ENCODE measurements around the gene DNER. TPM values are rescaled to one million over a fixed set of nuclear protein-coding genes. Genes with fewer than 3 reads are reported as not detected.

DNER gene
- total RNA-seq, 1 donor = 0.72 TPM

DNA sequence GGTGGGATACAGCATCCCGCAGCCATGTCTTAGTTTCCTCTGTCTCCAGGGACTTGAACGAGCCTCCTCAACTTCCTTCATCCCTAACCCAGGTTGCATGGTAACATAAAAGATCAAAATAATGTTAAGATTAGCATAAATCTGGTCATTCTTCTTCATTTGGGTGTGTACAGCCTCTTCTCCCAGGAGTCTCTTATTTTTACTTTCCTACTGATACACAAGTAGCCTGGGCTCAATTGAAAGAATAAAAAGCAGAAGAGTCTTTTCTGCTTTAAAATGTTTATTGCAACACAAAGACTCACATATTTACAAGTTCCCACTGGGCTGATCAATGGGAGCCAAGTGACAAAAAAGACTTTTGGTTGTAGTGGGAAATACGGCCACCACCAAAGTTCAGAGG lies 305.4 kb downstream of the DNER start:
- no peak for DNase-seq (ENCODE audit: low read depth)
- H3K4me3 ChIP-seq (ENCODE audit: low read depth, low read length) = no peak overlapping the region
- no peak for TF ChIP-seq CTCF (IDR thresholded peaks at IDR 0.05; ENCODE audit: insufficient read depth, low read length)

DNA sequence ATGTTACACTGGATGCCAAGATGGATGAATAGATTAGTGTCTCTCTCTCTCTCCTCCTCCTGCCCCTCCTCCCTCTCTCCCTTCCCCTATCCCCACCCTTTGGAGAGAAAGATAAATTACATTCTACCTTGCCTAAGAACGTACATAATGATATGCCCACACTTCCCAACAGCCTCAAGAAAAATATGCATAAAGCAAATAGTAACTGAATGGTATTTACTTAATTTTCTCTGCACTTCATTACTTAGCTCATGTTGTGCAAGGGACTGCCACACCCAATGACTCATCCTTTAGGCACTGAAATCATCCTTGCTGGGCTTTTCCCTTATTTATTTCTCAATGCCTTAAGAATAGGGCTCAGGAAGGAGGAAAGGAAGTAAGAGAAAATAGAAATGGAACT lies 306.0 kb downstream of the DNER start:
- TF ChIP-seq CTCF (IDR thresholded peaks at IDR 0.05; ENCODE audit: insufficient read depth, low read length) = no peak
- H3K4me3 ChIP-seq (ENCODE audit: low read depth, low read length) = no peak overlapping the region
- DNase-seq (ENCODE audit: low read depth) = peak; percentile 96

DNA sequence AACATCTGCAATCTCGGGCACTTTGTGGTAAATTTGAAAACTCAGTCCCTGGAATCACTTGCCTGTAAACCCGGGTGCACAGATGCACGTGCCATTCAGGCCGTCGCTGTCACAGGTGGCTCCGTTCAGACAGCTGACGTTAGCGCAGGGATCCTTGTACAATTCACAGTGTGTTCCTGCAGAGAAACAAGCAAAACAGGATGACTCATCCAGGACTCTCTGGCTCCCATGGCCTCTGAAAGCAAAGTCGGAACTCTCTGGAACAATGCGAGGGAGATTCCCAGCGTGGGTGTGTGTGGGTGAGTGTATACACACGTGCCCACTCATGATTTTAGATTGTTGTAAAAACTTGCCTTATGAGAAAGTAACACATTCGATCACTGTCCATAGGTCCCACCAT lies 307.2 kb downstream of the DNER start:
- no peak for TF ChIP-seq CTCF (IDR thresholded peaks at IDR 0.05; ENCODE audit: insufficient read depth, low read length)
- DNase-seq (ENCODE audit: low read depth) = peak; percentile 93
- no peak overlapping the region for H3K4me3 ChIP-seq (ENCODE audit: low read depth, low read length)

GRCh38 chr2:229405796-229406195 lies 308.6 kb downstream of the DNER start:
- no peak for DNase-seq (ENCODE audit: low read depth)
- no peak overlapping the region for H3K4me3 ChIP-seq (ENCODE audit: low read depth, low read length)
- TF ChIP-seq CTCF (IDR thresholded peaks at IDR 0.05; ENCODE audit: insufficient read depth, low read length) = no peak

DNA sequence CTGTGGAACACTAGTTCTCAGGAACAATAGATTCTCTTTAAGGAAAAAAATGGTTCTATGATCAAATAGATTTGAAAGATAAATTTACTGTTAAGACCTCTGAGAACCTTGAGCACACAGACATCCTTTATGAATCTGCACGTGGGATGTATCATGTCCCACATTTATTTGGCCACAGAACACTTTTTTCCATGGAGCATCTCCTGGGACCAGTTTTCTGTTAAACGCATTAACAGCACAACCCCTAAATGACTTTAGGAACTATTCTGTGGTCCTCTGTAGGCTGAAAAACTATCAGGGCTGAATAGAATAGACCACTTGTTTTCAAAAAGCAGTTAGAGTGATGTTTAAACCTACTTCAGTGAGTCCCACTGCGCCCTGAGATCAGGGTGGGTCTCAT lies 311.1 kb downstream of the DNER start:
- H3K4me3 ChIP-seq (ENCODE audit: low read depth, low read length) = no peak overlapping the region
- no peak for DNase-seq (ENCODE audit: low read depth)
- TF ChIP-seq CTCF (IDR thresholded peaks at IDR 0.05; ENCODE audit: insufficient read depth, low read length) = no peak

GRCh38 chr2:229401171-229401865 lies 313.0 kb downstream of the DNER start:
- no peak for TF ChIP-seq CTCF (IDR thresholded peaks at IDR 0.05; ENCODE audit: insufficient read depth, low read length)
- DNase-seq (ENCODE audit: low read depth) = peak; percentile 50
- H3K4me3 ChIP-seq (ENCODE audit: low read depth, low read length) = no peak overlapping the region

GRCh38 chr2:229393926-229394325 lies 320.4 kb downstream of the DNER start:
- DNase-seq (ENCODE audit: low read depth) = no peak
- TF ChIP-seq CTCF (IDR thresholded peaks at IDR 0.05; ENCODE audit: insufficient read depth, low read length) = no peak
- H3K4me3 ChIP-seq (ENCODE audit: low read depth, low read length) = no peak overlapping the region
